Stimulated activated CD4-positive, alpha-beta T cell treated with anti-CD3 and anti-CD28 coated beads, Interleukin-2, amount 100 ng/mL, for 4 hours (primary cell): ENCODE data around the gene CRYGD.
"Not testable (repeated sequence)": the region's sequence is repeated elsewhere in the genome, so short reads cannot be mapped to it uniquely, and the experiment has no call there.

Source experiments
- DNase-seq: peaks from one replicate; pipeline ENCODE4 v3.0.0-alpha.2; 2020; ENCODE audit warnings: low read depth

CRYGD gene

DNA sequence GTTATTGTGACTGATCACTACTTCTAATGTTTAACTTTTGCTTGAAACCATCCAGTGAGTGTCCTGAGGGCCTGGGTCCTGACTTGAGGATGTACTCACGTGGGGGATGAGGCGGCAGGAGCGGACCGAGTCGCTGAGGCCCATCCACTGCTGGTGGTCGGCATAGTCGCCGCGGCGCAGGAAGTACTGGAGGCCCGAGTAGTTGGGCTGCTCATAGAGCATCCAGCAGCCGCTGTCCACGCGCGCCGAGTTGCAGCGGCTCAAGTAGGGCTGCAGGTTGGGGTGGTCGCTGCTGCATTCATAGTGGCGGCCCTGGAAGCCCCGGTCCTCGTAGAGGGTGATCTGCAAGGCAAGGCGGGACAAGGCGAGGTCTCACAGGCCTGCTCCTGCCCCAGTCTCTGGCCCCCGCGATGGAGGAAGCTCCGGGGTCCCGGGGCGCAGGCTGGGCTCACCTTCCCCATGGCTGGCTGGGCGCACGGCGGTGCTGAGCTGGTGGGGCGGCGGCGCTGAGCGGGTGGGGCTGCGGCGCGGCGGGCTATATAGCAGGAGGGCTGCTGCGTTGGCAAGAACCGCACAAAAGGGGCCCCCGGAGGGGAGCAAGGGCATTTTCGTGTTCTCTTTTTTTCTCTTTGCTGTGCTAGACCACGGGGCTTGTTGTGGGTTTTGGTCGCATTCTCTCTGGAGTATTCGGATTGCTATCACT is at the start of gene CRYGD:
TSS of gene CRYGD (minus strand) at position 512 of the 703 bp plus-strand sequence. CDS start at position 461, 51 bp downstream.
- not testable (repeated sequence) for DNase-seq

DNA sequence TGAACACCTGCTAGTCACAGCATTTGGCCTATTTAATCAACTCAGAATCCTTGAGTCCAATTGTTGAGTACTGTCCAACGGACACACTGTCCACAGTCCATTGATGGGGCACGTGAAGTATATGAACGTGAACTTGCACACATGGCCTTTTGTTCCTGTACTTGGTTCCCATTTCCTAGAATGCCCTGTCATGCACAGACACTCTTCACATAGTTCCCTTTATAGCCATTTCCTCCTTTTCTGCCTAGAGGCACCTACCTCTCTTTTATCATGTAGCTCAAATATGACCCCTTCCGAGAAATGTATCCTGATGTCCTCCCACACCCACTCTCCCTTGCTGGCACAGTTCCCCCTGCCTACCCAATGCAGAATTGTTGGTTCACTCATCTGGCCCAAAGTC is 47.8 kb upstream of the CRYGD start:
- no peak for DNase-seq

DNA sequence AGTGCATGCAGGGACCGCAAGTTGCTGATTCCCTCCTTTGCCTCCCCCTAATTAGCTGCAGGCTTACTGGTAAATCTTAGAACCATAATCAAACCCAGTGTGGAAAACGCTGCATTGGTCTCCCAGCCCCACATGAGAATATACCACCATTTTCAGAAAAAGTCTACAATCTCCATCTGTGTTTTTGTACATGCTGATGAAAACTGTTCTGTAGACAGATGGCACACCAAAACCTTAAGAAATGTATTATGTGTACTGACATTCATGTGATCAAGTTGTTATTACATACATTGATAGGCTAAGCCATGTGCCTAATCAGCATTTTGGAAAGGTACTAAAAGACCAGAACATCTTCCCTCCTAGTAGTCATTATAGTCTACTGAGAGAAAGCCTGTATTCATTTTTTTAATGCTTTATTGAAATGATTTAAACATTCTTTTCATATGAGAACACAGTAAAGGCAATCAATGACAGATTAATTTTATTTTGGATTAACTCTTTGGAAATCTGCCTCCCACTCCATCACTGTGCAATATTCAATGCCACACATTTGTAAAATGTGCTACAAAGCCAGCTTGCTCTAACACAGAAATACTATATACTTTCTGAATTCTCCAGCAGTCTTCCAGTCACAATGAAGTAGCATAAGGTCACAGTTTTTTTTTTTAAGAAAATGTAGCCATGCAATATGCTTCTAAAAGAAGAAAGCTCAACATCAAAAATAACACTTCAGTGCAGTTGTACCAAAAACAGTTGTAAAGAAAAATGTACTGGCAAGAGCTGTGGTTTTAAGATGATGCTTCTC is 40.8 kb upstream of the CRYGD start:
- DNase-seq, result no peak

DNA sequence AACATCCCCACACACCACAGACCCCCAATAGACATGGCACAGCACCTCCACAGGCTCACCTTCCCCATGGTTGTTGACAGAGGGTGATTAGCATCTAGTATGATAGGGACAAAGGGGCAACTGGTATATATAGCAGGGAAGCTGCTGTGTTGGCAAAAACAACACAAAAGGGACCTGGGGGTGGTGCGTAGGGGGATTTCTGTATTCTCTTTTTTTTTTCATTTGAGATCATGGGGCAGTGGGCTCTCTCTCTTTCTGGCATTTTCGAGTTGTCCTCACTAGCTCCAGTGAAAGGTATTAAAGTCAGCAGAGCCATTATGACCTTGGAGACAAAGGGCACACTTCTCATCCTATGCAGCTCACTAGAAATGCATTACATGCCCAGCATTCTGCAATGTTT is 39.2 kb upstream of the CRYGD start, which contains the start of gene CRYGA:
TSS of gene CRYGA (minus strand) at position 101 of the 400 bp plus-strand sequence. CDS start at position 68, 33 bp downstream.
- DNase-seq, result no peak

DNA sequence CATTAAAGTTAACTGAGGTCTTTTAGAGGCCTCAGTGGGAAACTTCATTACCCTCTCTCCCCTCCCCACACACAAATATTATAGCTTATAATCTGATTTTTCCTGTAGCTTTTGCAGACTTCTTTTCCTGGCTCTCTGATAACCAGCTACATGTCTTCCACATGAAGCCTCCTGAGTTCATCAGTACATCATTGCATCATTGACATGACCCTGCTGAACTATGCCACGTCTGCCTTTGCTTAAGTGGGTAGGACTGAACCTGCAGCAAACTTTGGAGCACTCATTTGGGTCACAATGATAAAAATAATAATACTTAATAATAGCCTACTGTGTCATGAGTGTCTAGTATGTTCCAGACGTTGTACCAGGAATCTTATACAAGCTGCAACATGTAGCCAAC is 32.1 kb upstream of the CRYGD start:
- no peak for DNase-seq

DNA sequence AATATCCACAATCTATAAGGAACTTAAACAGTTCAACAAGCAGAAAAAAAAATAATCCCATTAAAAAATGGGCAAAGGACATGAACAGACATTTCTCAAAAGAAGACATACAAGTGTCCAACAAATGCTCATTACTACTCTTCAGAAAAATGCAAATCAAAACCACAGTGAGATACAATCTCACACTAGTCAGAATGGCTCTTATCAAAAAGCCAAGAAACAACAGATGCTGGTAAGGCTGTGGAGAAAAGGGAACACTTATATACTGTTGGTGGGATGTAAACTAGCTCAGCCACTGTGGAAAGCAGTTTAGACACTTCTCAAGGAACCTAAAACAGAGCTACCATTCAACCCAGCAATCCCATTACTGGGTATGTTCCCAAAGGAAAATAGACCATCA is 28.8 kb upstream of the CRYGD start:
- no peak for DNase-seq

DNA sequence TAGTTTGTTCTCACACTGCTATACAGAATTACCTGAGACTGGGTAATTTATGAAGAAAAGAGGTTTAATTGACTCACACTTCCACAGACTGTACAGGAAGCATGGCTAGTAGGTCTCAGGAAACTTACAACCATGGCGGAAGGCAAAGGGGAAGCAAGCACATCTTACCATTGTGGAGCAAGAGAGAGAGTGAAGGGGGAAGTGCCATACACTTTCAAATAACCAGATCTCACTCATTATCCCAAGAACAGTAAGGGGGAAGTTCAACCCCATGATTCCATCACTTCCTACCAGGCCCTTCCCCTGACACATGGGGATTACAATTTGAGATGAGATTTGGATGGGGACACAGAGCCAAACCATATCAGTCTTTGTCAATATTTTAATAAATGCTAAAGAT is 26.6 kb upstream of the CRYGD start:
- DNase-seq, result no peak

DNA sequence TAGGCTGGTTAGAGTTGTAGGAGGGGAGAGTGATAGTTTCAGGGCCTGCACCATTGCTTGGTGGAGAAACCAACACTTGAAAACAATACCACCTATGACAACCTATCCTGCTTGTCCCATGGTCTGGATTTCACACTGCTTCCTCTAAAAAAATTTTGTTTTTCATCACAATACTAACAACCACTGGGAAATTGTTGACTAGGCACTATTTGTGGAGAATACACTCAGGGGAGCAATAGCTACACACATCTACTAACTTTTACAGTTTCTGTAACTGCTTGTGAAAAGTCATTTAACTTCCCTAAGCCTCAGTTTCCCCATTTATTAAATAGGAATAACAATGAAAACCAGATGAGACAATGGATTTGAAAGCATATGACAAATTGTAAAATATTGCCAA is 25.8 kb upstream of the CRYGD start:
- DNase-seq, result no peak

DNA sequence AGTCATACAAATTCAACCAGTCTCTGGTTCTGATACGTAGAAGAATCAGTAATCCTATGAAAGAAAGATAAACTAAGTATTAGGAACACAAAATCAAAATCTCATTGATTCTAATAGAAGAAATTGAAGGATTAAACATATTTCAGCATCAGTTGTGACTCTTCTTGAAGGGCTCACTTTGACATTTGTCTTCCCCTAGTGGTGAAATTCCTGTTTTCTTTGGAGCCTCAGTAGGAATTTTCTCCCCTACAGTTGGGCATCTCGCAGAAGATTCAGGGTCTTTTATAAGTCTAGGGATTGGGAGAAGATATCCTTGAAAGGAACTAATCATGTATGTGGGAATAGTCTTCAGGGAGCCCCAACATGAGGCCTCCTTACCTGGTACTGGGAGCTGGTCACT is 24.5 kb upstream of the CRYGD start:
- no peak for DNase-seq

DNA sequence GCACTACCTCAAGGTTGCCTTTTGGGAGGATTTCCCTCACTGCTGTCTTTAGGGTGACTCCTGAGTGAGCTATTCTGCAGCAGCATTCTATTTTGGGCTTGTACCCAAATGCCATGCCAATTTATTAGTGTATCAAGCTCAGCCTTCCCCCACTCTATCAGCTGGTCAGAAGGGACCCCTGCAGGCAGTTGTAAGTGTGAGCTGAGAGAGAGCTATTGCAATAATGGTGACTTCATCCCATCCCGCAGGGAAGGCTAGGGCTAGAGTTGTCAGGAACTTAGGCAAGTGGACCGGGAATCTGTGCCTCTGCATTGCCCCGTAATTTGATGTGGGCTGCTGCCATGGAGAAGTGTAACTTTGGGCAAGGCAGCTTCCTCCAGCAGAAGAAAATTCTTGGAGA is 23.4 kb upstream of the CRYGD start:
- no peak for DNase-seq

DNA sequence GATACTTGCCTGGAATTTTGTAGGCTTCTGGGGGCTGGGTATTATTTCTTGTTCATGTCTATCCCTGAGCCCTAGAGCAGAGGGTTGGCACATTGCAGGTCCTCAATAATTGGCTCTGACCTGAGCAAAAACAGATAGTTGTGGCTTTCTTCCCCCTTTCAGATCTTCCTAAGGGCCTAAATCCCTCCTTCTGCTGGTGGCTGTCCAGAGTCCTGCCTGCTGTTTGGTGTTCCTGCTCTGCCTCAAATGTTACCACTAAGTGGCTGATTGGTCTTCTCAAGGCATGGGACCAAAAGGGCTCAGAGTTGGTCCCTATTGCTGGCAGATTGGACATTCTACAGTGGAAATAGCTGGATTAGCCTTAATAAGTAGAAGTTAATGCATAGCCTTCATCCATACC is 22.7 kb upstream of the CRYGD start:
- DNase-seq, result no peak

DNA sequence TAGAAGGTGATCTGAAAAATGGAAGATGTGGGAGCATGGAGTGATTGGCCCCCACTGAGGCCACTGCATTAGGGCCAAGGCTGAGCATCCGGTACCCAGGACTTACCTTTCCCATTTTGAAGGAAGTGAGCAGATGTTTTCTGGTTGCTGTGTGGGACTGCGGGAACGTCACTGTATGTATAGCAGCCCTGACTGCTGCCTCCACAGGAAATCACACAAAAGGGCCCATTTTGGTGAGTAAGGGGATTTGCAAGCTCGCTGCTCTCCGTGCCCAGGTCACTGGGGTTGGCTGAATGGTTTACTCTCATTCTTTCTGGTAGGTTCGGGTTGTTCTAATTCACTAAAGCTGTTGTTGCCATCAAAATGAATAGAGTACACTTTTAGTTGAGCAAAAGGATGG is 21.7 kb upstream of the CRYGD start, which contains the start of gene CRYGB:
TSS of gene CRYGB (minus strand) at position 153 of the 400 bp plus-strand sequence. CDS start at position 115, 38 bp downstream.
- no peak for DNase-seq

DNA sequence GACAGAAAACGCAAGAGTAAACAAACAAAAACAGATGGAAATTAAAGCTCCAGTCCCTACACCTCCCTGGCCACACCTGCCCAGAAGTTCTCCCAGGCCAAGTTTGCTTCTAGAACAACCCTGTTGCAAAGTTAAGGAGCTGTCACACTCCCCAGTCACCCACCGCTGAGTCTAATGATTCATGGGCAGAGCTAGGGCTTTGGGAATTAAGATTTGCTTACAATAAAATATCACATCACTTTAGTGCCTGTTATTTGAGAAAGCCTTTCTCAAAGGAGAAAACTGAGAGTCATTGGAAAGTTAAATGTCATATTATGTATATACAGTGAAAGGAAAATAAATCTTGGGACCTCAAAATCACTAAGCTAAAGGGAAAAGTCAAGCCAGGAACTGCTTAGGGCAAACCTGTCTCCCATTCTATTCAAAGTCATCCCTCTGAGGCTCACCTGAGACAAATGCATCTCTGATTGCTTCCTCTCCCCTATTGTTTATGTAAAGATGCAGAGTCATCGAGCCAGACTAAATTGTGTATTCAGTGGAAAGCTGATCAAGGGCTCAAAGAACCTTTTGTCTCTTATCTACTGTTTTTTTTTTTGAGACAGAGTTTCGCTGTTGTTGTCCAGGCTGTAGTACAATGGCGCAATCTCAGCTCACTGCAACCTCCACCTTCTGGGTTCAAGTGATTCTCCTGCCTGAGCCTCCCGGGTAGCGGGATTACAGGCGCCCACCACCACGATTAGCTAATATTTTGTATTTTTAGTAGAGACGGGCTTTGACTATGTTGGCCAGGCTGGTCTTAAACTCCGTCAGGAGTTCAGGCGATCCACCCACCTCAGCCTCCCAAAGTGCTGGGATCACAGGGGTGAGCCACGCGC is 18.8 kb upstream of the CRYGD start:
- no peak for DNase-seq

DNA sequence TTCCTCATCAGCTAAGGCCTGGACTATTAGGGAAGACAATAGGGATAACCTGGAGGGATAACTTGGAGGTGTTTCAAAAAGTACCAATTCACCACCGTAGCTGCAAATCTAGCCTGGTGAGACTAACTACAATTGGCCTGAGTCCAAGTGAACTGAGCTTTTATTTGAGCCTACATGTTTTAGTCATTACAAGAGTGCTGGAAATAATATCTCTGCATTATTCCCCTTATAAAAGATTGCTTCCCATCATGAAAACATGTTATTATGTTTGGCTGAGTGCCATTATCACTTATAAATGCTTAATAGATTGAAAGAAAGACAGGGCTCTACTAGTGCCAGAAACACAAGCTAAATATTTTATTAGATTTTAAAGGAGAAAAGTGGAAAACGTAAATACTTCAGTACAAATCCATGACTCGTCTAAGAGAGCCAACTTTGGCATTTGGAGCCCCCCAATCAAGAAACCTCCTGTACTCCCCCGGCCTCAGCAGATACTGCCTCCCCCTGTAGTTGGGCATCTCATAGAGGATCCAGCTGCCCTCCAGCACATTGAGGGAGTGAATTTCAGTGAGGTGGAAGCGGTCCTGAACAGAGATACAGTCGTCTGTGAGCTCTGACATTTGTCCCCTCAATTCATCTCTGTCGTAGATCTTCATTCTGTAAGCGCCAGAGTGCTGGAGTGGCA is 18.1 kb upstream of the CRYGD start:
- DNase-seq, result no peak

DNA sequence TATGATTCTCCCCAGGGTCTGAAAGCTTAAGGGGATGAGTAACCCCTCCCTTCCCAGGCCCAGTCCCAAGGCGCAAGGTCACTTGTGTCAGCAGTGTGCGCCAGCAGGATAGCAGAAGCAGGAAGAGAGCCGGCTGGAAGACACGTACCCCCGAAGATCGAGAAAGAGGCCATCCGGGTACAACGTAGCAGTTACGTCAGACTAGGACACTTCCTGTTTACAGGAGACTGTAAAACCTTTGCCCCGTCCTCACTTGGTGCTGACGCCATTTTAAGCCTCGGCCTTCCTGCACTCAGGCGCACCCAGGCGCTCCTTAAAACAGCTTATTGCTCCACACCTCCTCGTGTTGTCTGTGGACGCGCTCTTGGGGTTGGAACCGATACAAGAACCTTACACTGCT is 15.1 kb upstream of the CRYGD start:
- no peak for DNase-seq

DNA sequence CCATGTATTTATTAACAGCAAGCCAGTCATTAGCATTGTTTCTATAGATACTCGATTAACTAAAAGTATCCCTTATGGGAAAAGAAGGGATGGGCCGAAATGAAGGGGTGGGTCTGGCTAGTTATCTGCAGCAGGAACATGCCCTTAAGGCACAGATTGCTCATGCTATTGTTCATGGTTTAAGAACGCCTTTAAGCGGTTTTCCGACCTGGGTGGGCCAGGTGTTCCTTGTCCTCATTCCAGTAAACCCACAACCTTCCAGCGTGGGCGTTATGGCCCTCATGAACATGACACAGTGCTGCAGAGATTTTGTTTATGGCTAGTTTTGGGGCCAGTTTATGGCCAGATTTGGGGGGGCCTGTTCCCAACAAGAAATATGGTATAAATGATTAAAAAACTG is 14.0 kb upstream of the CRYGD start:
- not testable (repeated sequence) for DNase-seq

DNA sequence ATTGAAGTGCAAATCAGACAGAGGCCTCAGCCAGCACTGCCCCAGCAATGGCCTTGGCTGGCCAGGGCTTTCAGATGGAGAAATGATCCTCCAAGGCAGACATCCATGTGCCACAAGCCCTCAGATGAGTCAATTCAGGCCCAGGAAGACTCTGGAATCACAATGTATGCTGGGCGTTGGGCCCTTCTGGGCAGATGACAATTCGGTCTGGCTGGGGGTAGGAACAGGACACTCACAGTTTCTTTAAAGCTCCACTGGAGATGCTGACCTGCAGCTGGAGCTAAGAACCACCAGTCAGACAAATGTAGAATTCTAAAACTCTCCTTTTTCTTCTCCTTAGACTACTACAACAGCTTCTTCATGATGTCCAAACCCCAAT is 12.4 kb upstream of the CRYGD start:
- no peak for DNase-seq

DNA sequence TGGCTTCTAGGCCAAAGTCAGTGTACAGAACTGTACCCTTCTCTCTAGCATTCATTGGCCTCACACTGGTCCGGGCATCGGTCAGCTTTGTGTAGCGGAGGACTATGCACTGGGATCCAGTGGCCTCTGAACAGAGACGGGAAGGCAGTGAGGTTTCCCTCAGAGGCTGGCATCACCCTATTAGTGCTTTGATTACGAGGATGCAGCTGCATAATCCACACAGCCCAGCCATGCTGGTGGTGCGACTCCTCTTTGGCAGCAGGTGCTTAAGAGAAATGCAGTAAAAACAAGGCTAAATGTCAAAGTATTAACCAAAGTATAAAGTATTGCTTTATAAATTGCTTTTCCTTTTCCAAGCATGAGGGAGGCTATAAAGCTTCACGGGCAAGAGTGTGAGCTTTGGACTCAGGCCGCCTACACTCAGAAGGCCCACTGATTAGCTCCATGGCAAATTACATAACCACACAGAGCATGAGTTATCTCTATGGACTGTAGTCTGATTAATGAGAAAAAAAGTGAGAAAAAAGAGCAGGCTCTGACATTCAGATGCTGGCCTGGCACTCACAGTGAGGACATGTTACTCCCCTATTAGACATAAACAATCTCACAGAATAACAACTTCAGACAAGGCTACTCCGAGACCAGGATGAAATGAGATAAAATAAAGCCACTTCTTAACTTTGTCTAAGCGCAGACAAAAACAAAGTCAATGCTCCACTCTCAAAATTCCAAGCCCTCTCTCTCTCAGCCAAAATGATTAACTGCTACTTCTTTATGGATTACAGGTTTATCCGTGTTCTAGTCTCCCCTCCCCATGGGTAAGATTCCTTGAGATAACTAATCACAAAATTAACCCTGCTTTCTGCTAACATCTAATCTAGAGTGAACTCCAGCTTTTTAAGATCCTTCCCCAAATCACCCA is 11.7 kb upstream of the CRYGD start:
- DNase-seq, result no peak

DNA sequence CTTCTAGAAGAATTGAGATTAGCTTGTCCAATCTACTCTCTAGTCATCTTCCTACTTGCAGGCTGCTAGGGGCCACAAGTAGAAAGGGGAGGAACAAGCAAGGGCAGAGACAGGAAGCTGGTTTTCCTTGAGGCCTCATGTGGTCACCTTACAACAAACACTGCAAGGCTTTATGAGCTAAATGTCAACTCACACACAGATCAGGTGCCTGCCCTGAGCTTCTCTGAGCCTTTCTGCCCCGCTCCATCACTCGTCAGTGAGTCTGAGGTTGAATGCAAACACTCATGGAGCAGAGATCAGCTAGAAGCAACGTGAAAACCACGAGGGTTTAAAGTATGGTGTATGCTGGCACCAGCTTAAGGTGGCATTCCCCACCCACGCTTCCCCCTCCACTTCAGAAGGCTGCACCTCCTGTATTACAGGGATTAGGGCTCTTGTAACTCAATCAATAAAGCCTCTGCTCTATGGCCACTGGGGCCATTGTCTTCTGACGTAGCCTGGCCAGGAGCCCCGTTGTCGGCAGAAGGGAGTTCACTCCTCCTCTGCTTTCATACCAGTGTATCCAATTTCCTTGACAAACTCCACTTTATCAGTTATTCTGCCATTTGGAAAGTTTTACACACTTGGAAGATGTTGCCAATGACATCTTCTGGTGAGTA is 10.7 kb upstream of the CRYGD start:
- no peak for DNase-seq

DNA sequence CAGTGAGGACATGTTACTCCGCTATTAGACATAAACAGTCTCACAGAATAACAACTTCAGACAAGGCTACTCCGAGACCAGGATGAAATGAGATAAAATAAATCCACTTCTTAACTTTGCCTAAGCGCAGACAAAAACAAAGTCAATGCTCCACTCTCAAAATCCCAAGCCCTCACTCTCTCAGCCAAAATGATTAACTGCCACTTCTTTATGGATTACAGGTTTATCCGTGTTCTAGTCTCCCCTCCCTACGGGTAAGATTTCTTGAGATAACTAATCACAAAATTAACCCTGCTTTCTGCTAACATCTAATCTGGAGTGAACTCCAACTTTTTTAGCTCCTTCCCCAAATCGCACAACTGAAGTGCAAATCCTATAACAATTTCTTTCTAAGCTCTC is 6.4 kb upstream of the CRYGD start:
- DNase-seq, result no peak
